ENCODE results near the gene MAN2B2.

The MAN2B2 gene

DNA sequence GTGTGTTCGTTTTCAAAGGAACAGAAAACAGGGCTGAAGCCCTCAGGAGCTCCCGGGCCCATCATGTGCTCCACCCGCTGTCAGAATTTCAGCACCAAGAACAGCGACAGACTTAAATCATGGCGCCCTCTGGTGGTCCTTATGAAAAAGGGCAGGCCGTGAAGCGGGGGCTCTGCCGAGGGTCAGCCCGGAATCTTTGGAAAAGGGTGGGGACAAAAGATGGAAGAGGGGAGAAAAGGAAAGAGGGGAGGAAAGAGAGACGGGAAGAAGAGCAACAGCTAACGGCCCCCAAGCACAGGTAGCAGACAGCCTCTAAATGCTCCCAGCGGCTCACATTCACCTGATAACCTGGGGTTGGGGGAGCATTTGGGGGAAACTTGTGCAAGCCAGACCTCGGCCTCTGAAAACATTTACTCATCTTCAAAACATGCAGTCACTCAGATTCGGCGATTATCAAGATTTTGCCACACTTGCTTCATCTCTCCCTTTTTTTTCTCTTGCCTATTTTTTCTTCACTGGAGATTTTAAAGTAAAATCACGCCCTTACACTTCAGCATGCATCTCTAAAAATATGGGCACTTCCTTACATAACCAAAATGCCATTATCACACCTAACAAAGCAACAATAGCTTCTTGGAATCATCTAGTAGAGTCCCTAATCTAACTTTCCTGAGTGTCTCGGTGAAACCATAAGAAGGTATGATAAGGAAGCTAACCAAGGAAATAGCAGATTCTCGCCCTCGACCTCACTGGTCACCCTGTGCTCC lies 28.1 kb upstream of the MAN2B2 start:
- peak; percentile 33 for DNase-seq

DNA sequence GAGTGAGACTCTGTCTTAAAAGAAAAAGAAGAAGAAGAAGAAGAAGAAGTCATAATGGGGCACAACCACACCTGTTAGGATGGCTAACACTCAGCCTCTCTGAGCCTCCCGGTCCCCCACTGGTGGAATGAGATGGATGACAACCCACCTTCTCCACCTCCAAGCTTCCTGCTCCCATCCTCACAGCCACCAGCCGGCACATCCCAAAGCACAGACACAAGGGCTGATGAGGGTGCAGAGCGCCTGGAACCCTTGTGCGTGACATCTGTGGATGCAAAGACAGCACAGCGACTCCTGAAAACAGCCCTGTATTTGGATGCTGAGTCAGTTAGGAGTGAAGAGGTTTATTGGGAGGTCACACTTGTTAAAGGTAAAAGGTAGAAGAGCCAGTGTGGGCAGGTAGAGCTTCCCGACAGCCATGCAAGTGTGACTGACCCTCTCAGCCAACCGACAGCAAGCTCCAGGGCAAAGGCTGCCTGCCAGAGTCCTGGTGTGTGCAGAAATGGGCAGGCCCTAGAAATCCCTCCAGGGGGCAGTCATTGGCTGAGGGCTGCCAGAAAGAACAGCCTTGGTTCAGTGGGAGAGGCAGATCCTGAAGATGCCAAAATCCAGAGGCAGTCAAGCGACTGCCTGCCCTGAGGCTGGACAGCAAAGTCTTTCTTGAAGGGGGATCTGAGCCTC lies 26.6 kb upstream of the MAN2B2 start:
- no peak for DNase-seq

DNA sequence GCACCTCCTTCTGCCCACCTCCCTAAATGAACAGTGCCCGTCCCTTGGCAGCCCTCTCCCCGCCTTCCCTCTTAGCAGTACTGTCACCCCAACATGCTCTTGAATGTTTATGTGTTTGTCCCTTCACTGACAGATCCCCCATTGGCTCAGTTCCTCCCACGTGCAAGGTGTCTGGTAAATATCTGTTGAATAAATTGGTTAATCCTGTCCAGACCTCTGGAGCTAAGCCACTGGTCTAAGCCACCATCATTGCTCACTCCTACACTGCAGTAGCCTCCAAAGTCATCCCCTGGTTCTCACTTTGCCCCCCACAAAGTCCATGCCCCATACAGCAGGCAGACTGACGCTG lies 26.1 kb upstream of the MAN2B2 start:
- no peak for DNase-seq

DNA sequence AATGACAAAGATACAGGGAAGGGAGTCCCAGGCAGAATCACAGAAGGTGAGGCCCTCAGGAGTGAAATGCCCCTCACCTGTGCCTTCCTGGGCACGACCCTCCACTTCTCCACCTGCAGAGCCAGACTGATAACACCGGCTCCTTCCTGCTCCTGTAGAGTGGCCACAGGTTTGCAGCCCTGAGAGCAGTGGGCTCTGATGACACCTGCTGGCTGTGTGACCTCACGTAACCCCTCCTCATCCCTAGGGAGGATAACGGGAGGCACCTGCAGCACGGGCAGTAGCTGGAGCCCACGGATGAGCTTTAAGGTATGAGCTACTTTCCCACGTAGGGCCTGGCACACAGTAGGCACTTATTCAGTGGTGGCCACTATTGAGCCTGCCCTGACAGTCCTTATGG lies 25.5 kb upstream of the MAN2B2 start:
- no peak for DNase-seq

DNA sequence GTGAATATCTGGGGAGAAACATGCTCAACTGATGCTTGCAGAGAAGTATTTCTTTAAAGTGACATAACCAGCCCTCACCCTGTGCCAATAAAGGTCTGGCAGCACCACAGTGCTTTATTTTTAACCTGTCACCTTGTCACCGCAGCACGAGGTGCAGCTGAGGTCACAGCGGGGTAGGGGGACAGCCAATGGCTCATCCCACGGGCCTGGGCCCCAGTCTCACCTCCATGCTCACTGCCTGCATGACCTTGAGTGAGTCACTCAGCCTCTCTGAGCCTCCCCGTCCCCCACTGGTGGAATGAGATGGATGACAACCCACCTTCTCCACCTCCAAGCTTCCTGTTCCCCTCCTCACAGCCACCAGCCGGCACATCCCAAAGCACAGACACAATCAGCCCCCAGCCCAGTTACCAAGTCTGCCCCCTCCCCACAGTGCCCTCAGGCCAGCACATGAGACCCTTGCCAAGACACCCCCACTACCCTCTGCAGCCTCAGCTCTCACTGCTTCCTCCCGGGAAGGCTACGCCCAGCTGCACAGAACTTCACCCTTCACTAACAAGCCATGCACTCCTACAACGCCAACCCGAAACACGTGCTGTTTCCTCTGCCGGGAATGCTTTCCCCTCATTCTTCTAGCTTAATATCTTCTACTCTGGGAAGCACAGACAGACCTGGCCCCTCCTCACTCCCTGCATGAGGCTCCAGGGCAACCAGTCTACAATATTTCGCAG lies 24.9 kb upstream of the MAN2B2 start:
- no peak for DNase-seq

DNA sequence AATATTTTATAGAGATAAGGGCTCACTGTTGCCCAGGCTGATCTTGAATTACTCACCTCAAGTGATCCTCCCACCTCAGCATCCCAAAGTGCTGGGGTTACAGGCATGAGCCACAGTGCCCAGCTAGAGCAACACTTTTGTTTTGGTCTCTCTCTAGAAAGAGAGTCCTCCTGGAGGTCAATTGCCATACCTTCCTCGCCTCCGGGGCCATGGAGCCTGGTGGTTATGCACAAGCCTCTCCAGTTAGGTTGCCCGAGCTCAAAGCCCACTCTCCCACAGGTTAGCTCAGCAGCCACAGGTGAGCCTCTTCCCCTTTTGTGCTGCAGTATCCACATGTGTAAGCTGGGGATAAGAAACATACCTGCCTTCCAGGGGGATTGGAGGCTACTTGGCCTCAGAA lies 24.2 kb upstream of the MAN2B2 start:
- DNase-seq = no peak

DNA sequence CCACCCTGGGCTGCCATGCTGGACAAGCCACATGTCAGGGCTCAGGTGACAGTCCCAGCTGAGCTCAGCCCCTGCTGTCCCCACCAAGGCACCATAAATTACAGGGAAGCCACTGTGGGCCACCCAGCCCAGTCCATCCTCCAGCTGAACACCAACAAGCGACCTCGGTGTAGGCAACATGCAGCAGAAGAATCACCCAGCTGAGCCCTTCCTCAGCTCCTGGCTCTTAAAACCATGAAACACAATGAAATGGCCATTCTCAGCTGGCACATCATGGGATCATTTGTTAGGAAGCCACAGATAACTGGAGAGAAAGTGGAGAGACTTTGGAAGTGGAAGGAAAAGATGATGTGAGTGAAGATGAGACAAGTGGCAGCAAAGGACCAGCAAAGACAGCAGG lies 23.3 kb upstream of the MAN2B2 start:
- DNase-seq = no peak

DNA sequence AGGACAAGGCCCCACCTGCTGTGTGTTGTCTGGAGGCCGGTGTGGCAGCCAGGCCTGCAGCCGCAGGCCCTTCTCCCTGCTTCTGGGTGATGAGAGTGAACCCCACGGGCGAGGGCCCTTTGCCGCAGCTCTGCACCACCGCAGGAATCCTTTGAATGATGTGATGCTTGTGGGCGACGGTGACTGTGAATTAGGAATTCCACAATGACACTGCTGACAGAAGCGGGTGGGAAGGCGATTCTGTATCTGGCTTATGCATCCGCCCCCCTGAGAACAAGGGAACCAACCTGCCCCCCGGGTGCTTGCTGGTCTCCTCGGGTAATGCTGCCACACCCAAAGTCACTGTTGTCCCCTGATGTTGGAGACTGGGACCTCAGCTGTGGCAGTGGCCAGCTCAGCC lies 19.5 kb upstream of the MAN2B2 start:
- DNase-seq = no peak

DNA sequence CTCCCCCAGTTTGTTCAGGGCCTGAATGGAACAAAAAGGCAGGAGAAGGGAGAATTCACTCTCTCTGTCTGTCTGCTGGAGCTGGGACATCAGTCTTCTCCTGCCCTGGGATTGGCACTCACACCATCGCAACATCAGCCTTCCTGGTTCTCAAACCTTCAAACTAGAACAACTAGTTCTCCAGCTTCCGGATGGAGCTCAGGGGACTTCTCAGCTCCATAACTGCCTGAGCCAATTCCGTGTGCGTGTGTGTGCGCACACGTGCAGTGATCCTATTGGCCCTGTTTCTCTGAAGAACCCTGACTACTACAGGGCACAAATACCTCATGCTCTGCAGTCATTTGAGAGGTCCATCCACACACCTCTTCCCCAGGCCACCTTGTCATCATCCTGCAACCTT lies 18.7 kb upstream of the MAN2B2 start:
- no peak for DNase-seq

DNA sequence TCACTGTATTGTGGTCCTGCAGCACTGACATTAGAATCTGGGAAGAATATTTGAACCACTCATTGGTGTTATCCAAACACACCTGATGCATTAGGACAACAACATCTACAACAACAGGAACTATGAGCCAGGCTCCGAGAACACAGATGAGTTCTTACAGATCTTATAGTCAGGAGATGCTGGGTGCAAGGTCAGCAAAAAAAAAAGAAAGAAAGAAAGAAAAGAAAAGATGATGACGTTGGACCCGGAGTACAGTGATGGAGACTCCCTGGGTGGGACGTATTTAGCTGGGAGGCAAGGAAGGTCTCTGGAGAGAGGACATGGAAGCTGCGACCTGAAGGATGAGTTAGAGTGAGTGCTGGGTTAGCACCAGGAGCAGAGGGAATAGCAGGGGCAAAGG lies 17.8 kb upstream of the MAN2B2 start:
- DNase-seq = no peak

DNA sequence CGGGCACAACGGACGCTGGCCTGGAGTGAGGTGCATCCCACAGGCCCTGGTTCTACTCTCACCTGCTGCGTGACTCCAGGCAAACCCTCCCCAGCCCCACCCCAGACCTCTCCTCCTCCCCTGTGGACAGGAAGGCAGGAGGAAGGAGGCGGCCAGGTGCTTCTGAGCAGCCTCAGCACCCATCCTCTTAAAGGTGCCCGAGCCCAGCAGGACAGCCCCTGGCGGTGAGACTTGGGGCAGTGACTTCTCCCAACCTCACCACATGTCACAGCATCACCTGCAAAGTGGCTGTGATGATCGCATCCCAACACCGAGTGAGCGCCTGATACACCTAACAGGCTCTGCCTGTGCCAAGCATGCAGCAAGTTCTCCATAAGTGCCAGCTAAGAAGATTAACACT lies 17.1 kb upstream of the MAN2B2 start:
- no peak for DNase-seq

DNA sequence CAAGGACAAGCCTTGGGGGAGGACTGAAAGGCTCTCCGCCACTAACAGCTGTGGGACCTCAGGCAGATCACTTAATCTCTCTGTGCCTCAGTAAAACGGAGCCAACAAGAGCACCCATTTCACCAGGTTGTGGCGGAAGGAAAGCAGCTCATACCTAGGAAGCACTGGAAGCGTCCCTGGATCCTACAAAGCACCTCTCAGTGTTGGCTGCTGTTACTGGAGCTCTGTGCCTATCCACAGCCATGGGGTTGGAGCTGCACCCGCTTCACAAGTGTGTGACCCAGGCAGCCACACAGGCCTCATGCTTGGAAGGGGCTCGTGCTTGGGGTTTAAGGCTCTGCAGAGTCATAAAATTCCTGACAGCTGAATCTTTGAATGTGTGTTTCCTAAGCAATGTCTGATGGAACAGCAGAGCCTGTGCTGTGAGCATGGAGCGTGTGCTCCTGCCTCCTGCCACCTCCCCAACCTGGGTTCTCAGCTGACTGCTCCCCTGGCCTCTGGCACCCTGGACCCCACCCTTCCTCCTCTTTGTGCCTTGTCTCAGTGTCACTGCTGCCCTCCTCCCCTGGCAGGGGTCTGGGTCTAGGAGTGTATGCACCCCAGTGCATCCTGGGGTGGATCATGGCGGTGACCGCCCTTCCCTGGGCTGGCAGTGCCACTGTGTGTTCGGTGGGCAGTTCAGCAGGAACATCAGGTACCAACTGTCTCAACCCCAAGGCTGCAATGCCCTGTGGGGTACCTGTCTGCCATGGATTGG lies 14.4 kb upstream of the MAN2B2 start:
- no peak for DNase-seq

DNA sequence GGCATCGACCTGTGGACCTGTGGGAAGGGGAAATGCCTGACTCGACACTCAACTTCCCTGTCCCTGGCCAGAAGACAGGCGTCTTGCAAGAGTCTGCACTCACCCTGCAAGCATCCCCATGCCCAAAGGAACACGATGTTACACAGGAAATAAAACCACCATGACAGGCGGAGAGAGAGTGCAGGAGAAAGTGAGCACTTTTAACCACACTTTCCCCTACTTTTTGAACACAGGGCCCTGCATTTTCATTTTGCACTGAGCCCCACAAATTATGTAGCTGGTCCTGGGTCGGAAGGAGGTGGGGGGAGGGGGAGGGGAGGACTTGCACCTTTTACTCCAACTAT lies 13.8 kb upstream of the MAN2B2 start:
- no peak for DNase-seq

DNA sequence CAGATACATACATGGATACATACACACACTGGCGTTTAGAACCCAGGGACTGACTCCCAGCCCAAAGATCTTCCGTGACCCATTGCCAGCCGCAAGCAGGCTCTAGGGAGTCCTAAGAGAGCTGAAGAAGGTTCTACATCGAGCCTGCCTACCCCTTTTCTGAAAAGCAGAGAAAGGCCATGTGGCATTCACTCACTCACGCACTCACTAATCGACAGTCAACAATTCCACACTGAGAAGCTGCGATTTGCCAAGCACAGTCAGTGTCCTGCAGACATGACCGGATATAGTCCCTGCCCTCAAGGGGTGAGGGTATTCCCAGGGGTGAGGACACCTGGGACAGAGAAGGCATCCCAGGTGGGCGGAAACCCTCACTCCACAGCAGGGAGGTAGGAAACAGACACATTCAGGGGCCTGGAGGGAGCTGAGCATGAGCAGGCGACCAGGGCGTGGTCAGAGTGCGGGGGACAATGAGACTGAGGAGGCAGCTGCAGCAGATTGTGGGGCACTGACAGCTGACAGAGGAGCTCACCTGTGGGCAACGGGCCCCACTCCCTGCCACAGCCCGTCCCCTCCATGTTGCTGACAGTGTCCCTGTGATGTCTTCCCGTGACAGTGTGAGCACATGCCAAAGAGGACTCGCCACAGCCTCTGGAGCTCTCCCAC lies 13.2 kb upstream of the MAN2B2 start:
- DNase-seq = no peak

DNA sequence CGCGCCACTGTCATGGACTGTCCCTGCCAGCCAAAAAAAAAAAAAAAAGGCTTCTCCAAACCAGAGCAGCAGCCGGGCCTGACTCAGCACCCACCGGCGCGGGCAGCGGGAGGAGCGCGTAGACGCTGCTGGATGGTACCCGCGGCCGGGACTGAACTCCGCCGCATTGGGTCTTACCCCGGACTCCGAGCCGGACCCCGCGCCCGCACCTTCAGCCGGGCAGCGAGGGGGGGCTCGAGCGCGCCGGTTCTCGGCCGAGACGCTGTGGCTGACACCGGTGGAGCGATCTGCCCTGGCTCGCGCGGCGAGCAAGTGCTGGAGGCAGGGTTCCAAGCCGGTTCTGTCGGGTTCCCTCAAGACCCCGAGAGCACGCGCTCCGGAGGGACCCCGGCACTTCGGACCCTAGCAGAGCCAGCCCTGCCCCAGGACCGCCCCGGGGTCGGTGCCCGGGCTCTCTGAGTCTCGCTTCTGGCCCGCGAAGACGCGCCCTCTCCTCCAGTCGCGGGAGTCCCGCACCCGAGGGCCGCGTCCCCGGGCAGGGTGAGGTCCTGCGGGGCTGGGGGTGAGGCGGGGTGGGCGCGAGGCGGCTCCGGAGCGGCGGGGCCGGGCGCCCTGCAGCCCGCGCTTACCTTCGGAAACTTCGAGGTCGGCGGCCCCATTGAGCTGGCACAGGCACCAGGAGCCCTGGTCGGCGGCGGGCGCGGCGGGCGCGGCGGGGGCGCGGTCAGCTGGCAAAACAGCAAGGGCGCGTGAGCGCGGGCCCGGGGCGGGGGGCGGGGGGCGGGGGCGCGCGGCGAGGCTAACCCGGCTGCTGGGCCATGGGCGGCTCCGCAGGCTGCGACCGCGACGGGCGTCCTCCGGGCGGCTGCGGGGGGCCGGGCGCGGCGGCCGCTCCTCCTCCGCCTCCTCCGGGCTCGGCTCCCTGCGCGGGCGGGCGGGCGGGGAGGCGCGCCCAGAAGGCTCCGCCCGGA lies 11.8 kb upstream of the MAN2B2 start:
- no peak for DNase-seq

DNA sequence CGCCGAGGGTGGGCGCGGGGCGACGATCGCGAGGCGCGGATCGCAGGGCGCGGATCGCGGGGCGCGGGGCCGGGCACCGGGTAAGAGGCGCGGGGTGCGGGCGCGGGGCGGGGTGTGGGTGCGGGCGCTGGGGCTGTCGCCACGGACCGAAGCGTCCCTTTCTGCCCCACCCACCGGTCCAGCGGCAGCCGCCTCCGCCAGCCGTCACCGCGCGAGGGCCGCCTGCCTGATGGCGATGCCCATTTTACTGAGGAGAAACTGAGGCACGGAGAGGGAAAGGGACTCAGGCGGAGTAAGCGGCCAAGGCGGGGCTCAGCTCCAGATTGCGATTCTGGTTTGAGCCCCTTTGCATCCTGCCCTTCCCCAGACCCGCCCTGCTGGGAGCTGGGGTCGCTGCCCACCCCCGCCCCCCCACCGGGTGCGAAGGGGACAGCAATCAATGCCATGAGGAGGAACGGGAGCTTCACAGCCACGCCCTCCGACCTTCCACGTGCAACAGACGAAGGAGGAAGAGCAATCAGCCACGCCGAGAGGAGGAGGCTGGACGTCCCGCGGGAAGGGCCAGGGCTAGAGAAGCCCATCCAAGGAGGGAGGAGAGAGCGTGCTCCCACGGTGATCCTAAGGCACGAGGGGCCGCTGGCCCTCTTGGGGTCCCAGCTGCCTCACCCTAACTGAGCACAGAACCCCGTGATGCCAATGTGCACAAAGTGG lies 10.9 kb upstream of the MAN2B2 start:
- DNase-seq = no peak

DNA sequence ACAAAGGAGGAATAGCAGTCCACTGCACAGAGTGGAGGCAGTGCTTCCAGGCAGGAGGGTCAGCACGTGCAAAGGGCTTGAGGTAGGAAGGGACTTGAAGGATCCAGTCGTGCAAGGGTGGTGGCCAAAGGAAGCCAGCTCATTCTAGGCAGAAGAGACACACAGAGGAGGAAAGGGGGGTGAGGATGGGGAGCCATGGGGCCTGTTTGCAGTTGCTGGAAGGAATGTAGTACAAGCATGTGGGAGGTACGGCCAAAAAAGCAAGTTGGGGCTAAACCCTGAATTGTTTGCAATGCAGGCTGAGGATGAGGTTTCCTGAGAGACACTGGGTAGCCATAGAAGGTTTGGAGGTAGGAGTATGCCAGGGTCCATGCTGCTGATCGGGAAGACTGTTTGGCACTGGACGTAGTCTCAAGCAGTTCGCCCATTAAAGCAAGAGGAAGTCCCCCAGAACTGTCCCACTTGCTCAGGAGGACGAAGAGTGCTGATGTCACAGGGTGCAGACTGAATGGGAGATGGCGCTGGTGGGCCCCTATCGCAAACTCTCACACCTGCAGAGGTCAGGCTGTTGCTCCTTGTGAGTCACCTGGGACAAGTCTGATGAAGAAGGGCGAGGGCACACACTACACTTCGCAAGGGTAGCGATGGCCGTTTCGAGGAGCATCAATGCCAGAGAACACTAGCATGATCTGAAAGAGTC lies 9.1 kb upstream of the MAN2B2 start:
- DNase-seq = no peak

DNA sequence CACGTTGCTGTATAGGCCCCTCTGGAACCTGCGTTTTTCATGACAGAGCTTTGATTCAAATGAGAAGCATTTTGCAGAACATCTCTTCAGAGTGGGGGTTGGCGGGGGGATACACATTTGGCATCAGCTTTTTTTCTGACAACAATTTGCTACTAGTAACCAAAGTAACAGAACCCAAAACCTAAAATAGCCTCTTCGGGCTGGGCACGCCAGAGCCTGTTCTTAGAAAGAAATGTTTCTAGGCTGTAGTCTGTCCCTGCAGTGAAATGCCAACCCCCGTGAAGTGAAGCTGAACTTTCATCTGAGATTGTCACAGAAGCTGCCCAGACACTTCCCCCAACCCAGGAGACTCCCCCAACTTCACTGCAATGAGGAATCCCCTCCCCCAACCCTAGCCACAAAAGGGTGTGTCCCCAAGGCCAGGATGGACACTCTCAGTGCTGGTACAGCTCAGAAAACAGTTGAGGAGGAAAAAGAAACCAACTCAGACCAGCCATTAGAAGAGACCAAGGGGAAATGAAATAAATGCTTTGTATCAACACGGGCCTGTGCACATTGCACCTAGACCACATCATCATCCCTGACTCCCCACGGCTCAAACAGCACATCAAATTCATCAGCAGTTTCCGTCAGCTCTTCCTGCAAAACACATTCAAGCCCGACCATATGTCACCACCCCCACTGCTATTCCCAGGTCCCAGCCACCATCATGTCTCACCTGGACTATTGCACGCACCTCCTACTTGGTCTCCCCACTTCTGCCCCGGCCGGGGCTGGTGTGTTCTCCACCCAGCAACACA lies 8.4 kb upstream of the MAN2B2 start:
- DNase-seq = no peak

DNA sequence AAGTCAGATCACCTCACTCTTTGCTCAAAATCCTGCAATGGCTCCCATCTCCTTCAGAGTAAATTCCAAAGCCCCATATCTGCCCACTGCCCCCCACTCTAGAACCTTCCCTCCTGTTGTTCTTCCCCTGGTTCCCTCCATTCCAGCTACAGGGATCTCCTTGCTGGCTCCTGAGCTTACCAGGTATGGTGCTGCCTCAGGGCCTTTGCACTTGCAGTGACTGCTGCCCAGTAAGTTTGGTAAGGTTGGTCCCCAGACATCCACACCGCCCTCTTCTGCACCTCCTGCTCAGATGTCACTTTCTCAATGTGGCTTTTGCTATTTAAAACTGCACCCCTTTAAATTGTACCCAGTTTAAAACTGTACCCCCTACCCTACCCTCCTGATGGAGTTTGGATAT lies 7.8 kb upstream of the MAN2B2 start:
- no peak for DNase-seq

DNA sequence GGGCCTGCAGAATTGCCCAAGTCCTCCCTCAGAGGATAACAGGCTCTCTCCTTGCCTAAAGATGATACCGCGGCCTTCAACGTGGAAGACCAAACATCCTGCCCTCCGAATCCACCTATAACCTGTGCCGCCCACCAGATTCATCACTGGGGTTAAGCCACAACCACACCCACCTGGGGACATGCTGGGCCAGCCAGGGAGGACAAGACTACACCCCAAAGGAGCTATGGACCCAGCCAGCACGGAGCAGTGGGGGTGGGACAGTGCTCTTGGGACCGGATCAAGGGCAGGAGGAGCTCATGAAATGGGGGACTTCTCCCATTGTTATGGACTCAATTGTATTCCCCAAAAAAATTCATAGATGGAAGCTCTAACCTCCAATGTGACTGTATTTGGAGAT lies 6.8 kb upstream of the MAN2B2 start:
- no peak for DNase-seq

All from activated CD8-positive, alpha-beta memory T cell treated with anti-CD3 and anti-CD28 coated beads, Interleukin-2, amount 50 U/mL, for 4 hours (primary cell).